K562 (cell line): ENCODE results near the gene RGL4. TPM values are rescaled to one million over a fixed set of nuclear protein-coding genes. Genes with fewer than 3 reads are reported as not detected.

Experiments used
- ATAC-seq: fragments of 200-7000 bp; cut with Tn5 transposase; 3 replicates; pipeline ENCODE4 v1.9.1; 2020; ENCODE audit warnings: moderate library complexity
- BruUV-seq: library from RNA; stranded (reverse); fragments of 400-500 nt; replicated peaks from 2 replicates; lab custom pipeline; 2021; lab: Mats Ljungman, UMichigan
- CTCF ChIA-PET: fragments of 300-600 bp; formaldehyde crosslinking; extraction: SDS; loops from one replicate; lab custom pipeline; 2021; ENCODE audit warnings: low intra/inter-chr PET ratio; lab: Yijun Ruan, JAX
- POLR2A ChIA-PET: fragments of 300-600, 350-650 bp; sonication (Branson Sonifier 250); formaldehyde crosslinking; extraction: SDS; loops from one replicate; lab custom pipeline; 2021; ENCODE audit warnings: antibody characterized with exemption, inconsistent platforms; lab: Yijun Ruan, JAX
- DNase-seq, 4 experiments: peaks; one replicate each; pipeline versions ENCODE4 v3.0.0 to v3.0.0-alpha.2; 2011 to 2018; ENCODE audit warnings: low spot score in 3 of 4, mixed read lengths in 3 of 4; ENCODE audit errors: extremely low read depth in 1 of 4
- FAIRE-seq: peaks from 2 replicates; lab custom pipeline; 2011; peaks lifted over from hg19 to GRCh38; lab: Jason Lieb, UNC
- H2AFZ ChIP-seq: 2 replicates; pipeline ENCODE4 v1.6.0; 2011; ENCODE audit warnings: low read depth, low read length, control low read depth, inconsistent platforms
- H3K27ac ChIP-seq: fragments of 200-600 bp; 3 replicates; pipeline ENCODE4 v1.8.0; 2011; ENCODE audit warnings: low read depth, mild to moderate bottlenecking, control low read depth, inconsistent platforms, low read length, moderate library complexity, mixed read lengths; ENCODE audit errors: extremely low read depth
- H3K27me3 ChIP-seq, 2 experiments: fragments of 300-600 bp in 1 of 2; 2 replicates in 1 of 2; 3 replicates in 1 of 2; pipeline versions ENCODE4 v1.6.0 to v1.8.0; 2011; ENCODE audit warnings: inconsistent platforms in 2 of 2, low read length in 2 of 2, mild to moderate bottlenecking in 1 of 2, mixed read lengths in 1 of 2, moderate library complexity in 1 of 2; ENCODE audit not compliant: control insufficient read depth in 2 of 2, insufficient read depth in 2 of 2
- H3K36me3 ChIP-seq: fragments of 300-600 bp; 3 replicates; pipeline ENCODE4 v1.8.0; 2011; ENCODE audit warnings: mild to moderate bottlenecking, low read length, inconsistent platforms; ENCODE audit not compliant: control insufficient read depth, insufficient read depth
- H3K4me1 ChIP-seq, 2 experiments: fragments of 200-600 bp in 1 of 2; replicated peaks in 1 of 2; 2 replicates in 1 of 2; 3 replicates in 1 of 2; pipeline versions ENCODE4 v1.5.1 to v1.8.0; 2011; ENCODE audit warnings: inconsistent platforms in 2 of 2, low read length in 2 of 2, mild to moderate bottlenecking in 1 of 2, mixed read lengths in 1 of 2, moderate library complexity in 1 of 2; ENCODE audit not compliant: control insufficient read depth in 2 of 2, insufficient read depth in 2 of 2
- H3K4me2 ChIP-seq: 2 replicates; pipeline ENCODE4 v1.6.1; 2011; ENCODE audit warnings: low read length, control low read depth, inconsistent platforms, mixed read lengths; ENCODE audit not compliant: insufficient read depth
- H3K4me3 ChIP-seq: fragments of 200-600 bp; sonication (generic), shearing (Covaris generic); 2 replicates; pipeline ENCODE4 v1.5.1; 2016; ENCODE audit warnings: control low read depth, inconsistent platforms
- H3K79me2 ChIP-seq: fragments of 200-600 bp; 3 replicates; pipeline ENCODE4 v1.8.0; 2011; ENCODE audit warnings: low read length, inconsistent platforms; ENCODE audit not compliant: control insufficient read depth, insufficient read depth
- H3K9ac ChIP-seq, 2 experiments: 2 replicates each; pipeline versions ENCODE4 v1.6.0 to v1.6.1; 2011; ENCODE audit warnings: low read depth in 2 of 2, low read length in 2 of 2, control low read depth in 1 of 2, inconsistent platforms in 1 of 2, mild to moderate bottlenecking in 1 of 2, mixed read lengths in 1 of 2; ENCODE audit not compliant: insufficient read depth in 1 of 2
- H3K9me1 ChIP-seq: one replicate; pipeline ENCODE4 v1.6.0; 2011; ENCODE audit warnings: inconsistent platforms, mild to moderate bottlenecking, low read length, moderate library complexity; ENCODE audit not compliant: control insufficient read depth, insufficient read depth
- H3K9me3 ChIP-seq: replicated peaks from 2 replicates; pipeline ENCODE4 v1.5.1; 2011; ENCODE audit warnings: low read depth, low read length, inconsistent platforms; ENCODE audit not compliant: control insufficient read depth, insufficient read depth
- H4K20me1 ChIP-seq: replicated peaks from 2 replicates; pipeline ENCODE4 v1.6.1; 2011; ENCODE audit warnings: low read length, inconsistent platforms, mixed read lengths; ENCODE audit not compliant: control insufficient read depth, insufficient read depth
- ARID1B ChIP-seq: fragments of 450-650 bp; IDR thresholded peaks from 2 replicates; pipeline ENCODE4 v1.6.1; 2016; ENCODE audit warnings: antibody characterized with exemption, mild to moderate bottlenecking, inconsistent platforms
- CLOCK ChIP-seq: fragments of 250-450 bp; sonication (Bioruptor Pico); IDR thresholded peaks from 2 replicates; pipeline ENCODE4 v1.4.0; 2020; ENCODE audit warnings: mild to moderate bottlenecking, moderate library complexity, borderline replicate concordance
- E2F5 ChIP-seq: sonication (generic); formaldehyde crosslinking; IDR thresholded peaks from 2 replicates; pipeline ENCODE4 v1.8.0; 2022; ENCODE audit warnings: mild to moderate bottlenecking, missing genetic modification reagents
- HDAC6 ChIP-seq: IDR thresholded peaks from 2 replicates; pipeline ENCODE4 v1.6.1; 2012; ENCODE audit warnings: low read depth, mild to moderate bottlenecking, control low read depth, inconsistent platforms, low read length, moderate library complexity
- HDGF ChIP-seq: fragments of 450-650 bp; IDR thresholded peaks from 2 replicates; pipeline ENCODE4 v1.6.1; 2016
- MAX ChIP-seq: sonication (generic); formaldehyde crosslinking; IDR thresholded peaks from 2 replicates; pipeline ENCODE4 v1.9.0; 2022; ENCODE audit warnings: mild to moderate bottlenecking, missing genetic modification reagents
- MAZ ChIP-seq, 2 experiments: fragments of 450-650 bp in 1 of 2; sonication (generic) in 1 of 2; formaldehyde crosslinking; IDR thresholded peaks in 1 of 2; conservative IDR thresholded peaks in 1 of 2; 2 replicates each; pipeline versions ENCODE4 v1.4.0 to v1.5.0; 2020; ENCODE audit warnings: mild to moderate bottlenecking in 1 of 2, missing genetic modification reagents in 1 of 2
- MBD2 ChIP-seq: sonication (generic); IDR thresholded peaks from 2 replicates; pipeline ENCODE4 v1.6.1; 2016; ENCODE audit warnings: low read depth, borderline replicate concordance
- MECOM ChIP-seq: fragments of 250-450 bp; sonication (Bioruptor Pico); IDR thresholded peaks from 2 replicates; pipeline ENCODE4 v1.8.0; 2022; ENCODE audit warnings: inconsistent platforms
- NKRF ChIP-seq: fragments of 450-650 bp; IDR thresholded peaks from 2 replicates; pipeline ENCODE4 v1.6.1; 2016; ENCODE audit warnings: borderline replicate concordance
- SRSF9 ChIP-seq: fragments of 200-400 bp; formaldehyde crosslinking; IDR thresholded peaks from 2 replicates; pipeline ENCODE4 v1.6.1; 2017; ENCODE audit warnings: low read depth, low read length, borderline replicate concordance
- TCF15 ChIP-seq: fragments of 250-450 bp; sonication (Bioruptor Pico); IDR thresholded peaks from 2 replicates; pipeline ENCODE4 v1.8.0; 2022; ENCODE audit warnings: moderate library complexity, mild to moderate bottlenecking, inconsistent platforms
- ZNF668 ChIP-seq: fragments of 250-450 bp; sonication (Bioruptor Pico); IDR thresholded peaks from 2 replicates; pipeline ENCODE4 v1.8.0; 2022; ENCODE audit warnings: mild to moderate bottlenecking, inconsistent platforms
- WGBS: fragments of 100-300 bp; shearing (Covaris generic); methylation state at CpG from one replicate; pipeline ENCODE4 v1.1.6; 2016; ENCODE audit warnings: low coverage, mixed read lengths; ENCODE audit not compliant: insufficient coverage; ENCODE audit errors: missing lambda C conversion rate; 5-methylcytosine and 5-hydroxymethylcytosine counted together
- in situ Hi-C: fragments of 300-500 bp; cut with MboI; formaldehyde crosslinking; loops from 4 replicates; pipeline ENCODE4 v1.15.0; 2018; ENCODE audit warnings: inconsistent platforms, mixed read lengths
- intact Hi-C: fragments of 100-400 bp; cut with micrococcal nuclease; formaldehyde crosslinking; loops from 2 replicates; pipeline ENCODE4 v1.14.2; 2022
- polyA plus RNA-seq, 8 experiments: library from polyadenylated mRNA; depleted of rRNA in 4 of 8; stranded (reverse) in 5 of 8; unstranded in 3 of 8; fragments of >200 nt; fragmentation: Nextera tagmentation in 2 of 8; fragmentation: Illumina TruSeq in 1 of 8; extraction: Ambion mirVana in 2 of 8; extraction: Trizol in 1 of 8; gene quantifications; 2 replicates each; pipeline versions ENCODE4 v1.2.1 to v1.2.3, GENCODE V29; 2011 to 2014; ENCODE audit warnings: inconsistent platforms in 1 of 8, missing spikeins in 1 of 8
- total RNA-seq, 7 experiments: library from RNA; depleted of rRNA in 6 of 7; stranded (reverse); fragments of >200 nt in 6 of 7; fragmentation: Illumina TruSeq in 2 of 7; extraction: Trizol in 2 of 7; gene quantifications; 2 replicates each; pipeline versions ENCODE4 v1.2.1 to v1.2.3, GENCODE V29; 2011 to 2021; ENCODE audit warnings: low replicate concordance in 1 of 7

RGL4 gene
- total and polyA plus RNA-seq, 9 of the 15 experiments (the other 6 are each of a cell fraction or from before 2014, with no cell fraction given) = not detected

GRCh38 chr22:23681026-23681809 is 9.6 kb upstream of the RGL4 start:
- H3K4me3 ChIP-seq = no peak overlapping the region
- peaks cover 13% of the 10 kb centered on the region in 2 experiments; a peak in 4 of 5 replicates for H3K4me1 ChIP-seq
- FAIRE-seq (no peak), DNase-seq (no peak), ATAC-seq (no peak)
- 93% methylated on average over 3 of the region's 5 CpGs for WGBS
- ChIA-PET POLR2A (interaction anchor here (0.7 kb wide), 1 partner anchor 10 kb away, joined by 4 read pairs; no protein-coding TSS in a partner anchor), CTCF (no interaction called here)
- H2AFZ ChIP-seq = no peak overlapping the region
- H4K20me1 ChIP-seq = no peaks in the 10 kb centered on the region
- no peak overlapping the region for H3K4me2 ChIP-seq
- H3K36me3 ChIP-seq = peaks cover 20% of the 10 kb centered on the region; the same call in 1 of the 3 replicates
- H3K79me2 ChIP-seq = no peaks in the 10 kb centered on the region
- no peak overlapping the region; a peak in 1 of 4 replicates for H3K9ac ChIP-seq
- BruUV-seq = no TSS peak
- H3K9me1 ChIP-seq = no peaks in the 10 kb centered on the region
- H3K27me3 ChIP-seq = no peaks in the 10 kb centered on the region
- intact Hi-C loops (no loop called here), in situ Hi-C loops (no loop called here)
- H3K27ac ChIP-seq = no peak overlapping the region
- no peaks in the 10 kb centered on the region for H3K9me3 ChIP-seq
- TF ChIP-seq NKRF = no peak
- TF ChIP-seq MBD2 = no peak
- no peak for TF ChIP-seq TCF15 (CRISPR knock-in tag)
- no peak for TF ChIP-seq ARID1B
- no peak for TF ChIP-seq SRSF9
- TF ChIP-seq HDGF = no peak
- no peak for TF ChIP-seq MAZ (CRISPR knock-in tag; conservative IDR thresholded peaks at IDR 0.05 in 1 of 2, IDR thresholded peaks at IDR 0.05 in 1 of 2)
- no peak for TF ChIP-seq MECOM (CRISPR knock-in tag)
- TF ChIP-seq E2F5 (CRISPR knock-in tag) = no peak
- no peak for TF ChIP-seq CLOCK (CRISPR knock-in tag)
- TF ChIP-seq HDAC6 = no peak
- no peak for TF ChIP-seq MAX (CRISPR knock-in tag)
- no peak for TF ChIP-seq ZNF668 (CRISPR knock-in tag)
